ENCODE data around the gene CENPW.

CENPW gene

DNA sequence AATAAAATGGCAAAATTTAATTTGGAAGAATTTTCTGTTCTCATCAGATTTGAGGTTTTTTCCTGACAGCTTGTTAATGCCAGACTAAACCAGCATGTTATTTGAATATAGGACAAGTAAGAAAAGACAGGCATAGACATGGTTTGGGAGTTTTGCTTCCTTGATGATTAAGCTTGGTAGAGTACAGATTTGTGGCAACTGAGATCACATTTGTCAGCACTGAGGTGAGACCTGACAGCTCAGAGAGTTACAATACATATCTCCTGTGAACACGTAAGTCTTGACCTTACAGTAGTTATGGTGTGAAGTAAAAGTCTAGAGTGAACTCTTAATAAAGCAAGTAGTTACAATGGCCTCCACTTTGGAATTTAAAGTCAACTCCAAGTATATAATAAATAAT is 34.5 kb downstream of the CENPW start:
- DNase-seq, result no peak

DNA sequence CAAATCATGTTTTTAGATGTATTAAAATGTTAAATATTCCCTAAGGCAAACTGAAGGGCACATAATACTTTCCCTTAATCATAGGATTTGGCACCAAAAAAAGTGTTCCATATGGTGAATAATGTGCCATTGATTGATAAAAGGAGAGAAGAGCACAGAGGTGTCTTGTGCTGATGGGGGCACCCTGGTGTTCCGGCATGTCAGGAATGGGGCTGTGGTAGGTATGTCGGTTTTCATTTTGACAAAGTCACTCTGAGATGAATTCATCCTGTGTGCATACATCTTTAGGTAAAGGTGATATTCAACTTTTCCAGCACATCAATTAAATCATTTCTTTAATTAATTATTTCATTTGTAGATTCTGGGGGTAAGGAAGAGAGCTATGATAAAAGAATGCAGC is 36.8 kb downstream of the CENPW start:
- no peak for DNase-seq

DNA sequence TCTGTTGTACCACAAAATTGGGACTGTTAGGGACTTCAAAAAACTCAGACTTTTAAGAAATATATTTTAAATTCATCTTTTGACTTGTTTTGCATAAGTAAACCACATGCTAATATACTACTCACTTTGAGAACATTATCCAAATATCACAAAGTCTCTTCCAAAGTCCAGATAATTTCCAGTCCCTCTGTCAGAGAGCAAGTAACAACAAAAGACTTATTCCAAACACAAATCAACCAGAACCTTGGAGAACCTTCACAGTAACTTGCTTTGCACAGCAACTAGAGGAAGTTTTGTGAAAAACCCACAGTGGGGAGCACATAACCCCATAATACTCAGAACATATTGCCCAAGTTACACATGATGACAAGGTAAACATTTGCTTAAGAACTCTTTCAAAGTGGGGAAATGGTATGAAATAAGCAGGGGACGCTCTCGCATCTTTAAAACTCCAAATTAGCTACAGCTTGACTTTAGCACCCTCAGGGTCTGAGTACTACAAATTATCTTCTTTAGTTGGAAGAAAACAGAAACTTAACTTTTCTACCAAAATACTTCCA is 37.8 kb downstream of the CENPW start:
- DNase-seq, result no peak

DNA sequence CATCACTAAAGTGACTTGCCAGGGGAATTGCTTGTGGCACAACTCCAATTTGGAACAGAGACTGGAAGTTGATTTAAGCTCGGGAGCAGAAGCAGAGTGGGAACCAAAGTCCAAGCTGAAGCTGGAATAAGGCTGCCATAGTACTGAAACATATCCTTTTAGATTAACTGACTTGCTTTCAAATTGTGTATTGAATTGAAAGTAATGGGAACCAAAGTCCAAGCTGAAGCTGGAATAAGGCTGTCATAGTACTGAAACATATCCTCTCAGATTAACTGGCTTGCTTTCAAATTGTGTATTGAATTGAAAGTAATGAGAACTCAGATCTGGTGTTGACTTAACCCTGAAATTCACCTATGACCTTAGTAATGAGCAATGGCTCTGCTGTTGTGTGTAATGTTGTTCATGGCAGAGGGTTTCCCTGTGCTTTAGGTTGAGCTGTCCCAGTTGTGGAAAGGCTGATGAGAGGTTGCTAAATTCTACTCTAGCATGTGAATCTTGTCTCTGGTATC is 40.2 kb downstream of the CENPW start:
- no peak for DNase-seq

DNA sequence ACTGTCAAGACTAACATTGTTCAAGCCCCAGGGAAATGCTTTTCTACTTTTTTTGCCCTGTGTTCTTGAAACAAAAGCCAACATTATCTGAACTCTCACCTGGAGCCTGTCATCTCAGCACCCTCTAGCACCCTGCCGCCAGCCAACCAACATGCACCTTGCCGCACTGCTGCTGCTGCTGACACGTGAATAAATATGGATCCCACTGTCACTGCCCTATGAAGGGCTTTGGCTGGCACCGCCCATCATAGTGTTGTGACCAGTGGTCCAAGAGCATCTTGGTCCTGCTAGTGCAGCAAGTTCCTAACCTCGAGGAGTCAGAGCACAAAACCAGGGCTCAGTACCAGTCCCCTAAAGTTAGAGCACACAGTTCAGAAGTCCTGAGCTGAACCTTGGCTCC is 41.6 kb downstream of the CENPW start:
- DNase-seq, result no peak

DNA sequence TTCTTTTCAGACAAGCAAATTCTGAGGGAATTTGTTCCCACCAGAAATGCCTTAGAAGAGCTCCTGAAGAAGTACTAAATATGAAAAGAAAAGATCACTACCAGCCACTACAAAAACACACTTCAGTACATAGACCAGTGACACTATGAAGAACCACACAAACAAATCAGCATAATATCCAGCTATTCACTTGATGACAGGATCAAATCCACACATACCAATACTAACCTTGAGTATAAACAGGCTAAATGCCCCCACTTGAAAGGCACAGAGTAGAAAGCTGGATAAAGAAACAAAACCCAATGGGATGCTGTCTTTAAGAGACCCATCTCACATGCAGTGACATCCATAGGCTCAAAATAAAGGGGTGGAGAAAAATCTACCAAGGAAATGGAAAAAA is 43.3 kb downstream of the CENPW start:
- DNase-seq, result no peak

DNA sequence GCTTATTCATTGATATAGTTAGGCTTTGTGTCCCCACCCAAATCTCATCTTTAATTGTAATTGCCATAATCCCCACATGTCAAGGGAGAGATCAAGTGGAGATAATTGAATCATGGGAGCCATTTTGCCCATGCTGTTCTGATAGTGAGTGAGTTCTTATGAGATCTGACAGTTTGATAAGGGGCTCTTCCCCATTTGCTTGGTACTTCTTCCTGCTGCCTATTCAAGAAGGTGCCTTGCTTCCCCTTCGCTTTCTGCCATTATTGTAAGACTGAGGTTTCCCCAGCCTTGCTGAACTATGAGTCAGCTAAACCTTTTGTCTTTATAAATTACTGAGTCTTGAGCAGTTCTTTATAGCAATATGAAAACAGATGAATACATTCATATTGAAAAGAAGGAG is 45.6 kb downstream of the CENPW start:
- no peak for DNase-seq

DNA sequence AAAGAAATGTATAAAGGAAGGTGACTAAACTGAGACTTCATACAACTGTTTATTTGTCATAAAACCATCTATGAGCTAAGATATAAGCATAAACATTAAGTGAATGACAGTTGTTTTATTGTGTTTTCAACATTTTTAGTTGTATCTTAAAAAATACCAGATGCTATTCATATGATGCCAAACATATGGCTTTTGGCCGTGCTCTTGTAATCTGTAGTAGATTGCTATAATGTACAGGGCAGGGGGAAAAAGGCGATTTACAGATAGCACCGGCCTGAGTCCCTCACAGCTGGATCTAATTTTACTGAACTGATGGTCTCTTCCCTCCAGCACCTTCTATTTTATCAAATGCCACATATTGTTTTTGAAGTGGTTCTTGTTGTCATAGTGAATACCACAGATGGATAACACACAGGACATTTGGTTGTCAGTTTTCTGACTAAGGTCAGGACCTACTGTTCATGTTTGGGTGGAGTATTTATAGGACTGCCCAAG is 48.2 kb downstream of the CENPW start:
- no peak for DNase-seq

DNA sequence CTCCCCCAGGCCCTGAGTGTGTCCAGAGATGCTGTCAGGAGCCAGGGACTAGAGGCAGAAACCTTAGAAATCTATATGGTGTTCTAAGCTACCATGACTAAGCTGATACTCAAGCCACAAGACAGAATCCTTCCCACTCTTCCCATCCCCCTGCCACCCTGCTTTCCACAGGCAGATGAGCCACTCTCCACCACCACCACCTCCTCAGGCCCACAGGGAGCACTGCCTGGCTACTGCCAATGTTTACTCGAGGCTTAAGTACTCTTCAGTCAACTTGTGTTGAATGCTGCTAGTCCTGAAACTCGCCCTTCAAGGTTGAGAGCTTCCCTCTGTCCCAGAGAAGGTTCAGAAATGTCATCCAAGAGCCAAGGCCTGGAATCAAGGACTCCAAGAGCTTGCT is 56.2 kb downstream of the CENPW start:
- DNase-seq, result no peak
